NCI-H2029 treated with DMSO at 0.1 percent for 48 hours (cell line): ENCODE results near the gene SRPK1.

ENCODE experiments used
- DNase-seq: peaks from one replicate; lab custom pipeline; 2025; lab: John Stamatoyannopoulos, UW

SRPK1 gene

GRCh38 chr6:35898003-35898402, 22.9 kb downstream of the SRPK1 start:
- no peak for DNase-seq

- no peak for DNase-seq
Measured at GRCh38 chr6:35897486-35897885, 23.4 kb downstream of the SRPK1 start.

GRCh38 chr6:35897036-35897435, 23.9 kb downstream of the SRPK1 start:
- no peak for DNase-seq

GRCh38 chr6:35896228-35896627, 24.7 kb downstream of the SRPK1 start:
- no peak for DNase-seq

- DNase-seq: no peak
Measured at GRCh38 chr6:35895560-35895959, 25.3 kb downstream of the SRPK1 start.

- DNase-seq: no peak
Measured at GRCh38 chr6:35894776-35895175, 26.1 kb downstream of the SRPK1 start.

GRCh38 chr6:35893246-35893645, 27.7 kb downstream of the SRPK1 start:
- DNase-seq: no peak

- no peak for DNase-seq
Measured at GRCh38 chr6:35892482-35892881, 28.4 kb downstream of the SRPK1 start.

- DNase-seq: no peak
Measured at GRCh38 chr6:35879151-35879550, 41.7 kb downstream of the SRPK1 start.

- DNase-seq: no peak
Measured at GRCh38 chr6:35876902-35877301, 44.0 kb downstream of the SRPK1 start.

- DNase-seq: no peak
Measured at GRCh38 chr6:35874730-35875129, 46.2 kb downstream of the SRPK1 start.

GRCh38 chr6:35859367-35859766, 61.5 kb downstream of the SRPK1 start:
- no peak for DNase-seq

- DNase-seq: no peak
Measured at GRCh38 chr6:35857853-35858252, 63.0 kb downstream of the SRPK1 start.

- no peak for DNase-seq
Measured at GRCh38 chr6:35856250-35856649, 64.6 kb downstream of the SRPK1 start.

GRCh38 chr6:35852994-35853393, 67.9 kb downstream of the SRPK1 start:
- DNase-seq: no peak

GRCh38 chr6:35850208-35850607, 70.7 kb downstream of the SRPK1 start:
- no peak for DNase-seq

GRCh38 chr6:35844290-35844689, 76.6 kb downstream of the SRPK1 start:
- DNase-seq: no peak

- DNase-seq: no peak
Measured at GRCh38 chr6:35842381-35842780, 78.5 kb downstream of the SRPK1 start.

- no peak for DNase-seq
Measured at GRCh38 chr6:35839019-35839418, 81.9 kb downstream of the SRPK1 start.

- no peak for DNase-seq
Measured at GRCh38 chr6:35833536-35833935, 87.4 kb downstream of the SRPK1 start.

- DNase-seq: no peak
Measured at GRCh38 chr6:35831257-35832007, 89.5 kb downstream of the SRPK1 start.

GRCh38 chr6:35829306-35829705, 91.6 kb downstream of the SRPK1 start:
- DNase-seq: no peak

- DNase-seq: no peak
Measured at GRCh38 chr6:35824552-35825192, 96.2 kb downstream of the SRPK1 start.

GRCh38 chr6:35823601-35824000, 97.3 kb downstream of the SRPK1 start:
- DNase-seq: no peak
